ENCODE data around the gene DEK. TPM values are rescaled to one million over a fixed set of nuclear protein-coding genes. Genes with fewer than 3 reads are reported as not detected.

The DEK gene
- total RNA-seq, 1 experiment from 2014 or later = 204 TPM

GRCh38 chr6:18308070-18308735, 43.9 kb upstream of the DEK start:
- Mint-ChIP-seq H3K27ac (no peak overlapping the region), H3K36me3 (peaks cover 11% of the 10 kb centered on the region), H3K27me3 (ENCODE audit: low read depth) (no peaks in the 10 kb centered on the region), H3K4me3 (no peak overlapping the region), H3K4me1 (peaks cover 19% of the 10 kb centered on the region), H3K9me3 (peaks cover 22% of the 10 kb centered on the region)
- no peak for ATAC-seq
- CTCF ChIA-PET = interaction anchor here (1.4 to 1.5 kb wide), 2 partner anchors 22 to 195 kb away, joined by 3 to 4 read pairs; no protein-coding TSS in a partner anchor
- no peak for DNase-seq (ENCODE audit: low spot score)
- POLR2A ChIA-PET = no interaction called here
- no peak for TF ChIP-seq SOX15 (CRISPR knock-in tag; IDR thresholded peaks at IDR 0.05)
- no peak for TF ChIP-seq NR2C2 (CRISPR knock-in tag; IDR thresholded peaks at IDR 0.05)
- no peak for TF ChIP-seq SMAD4 (CRISPR knock-in tag; IDR thresholded peaks at IDR 0.05)
- TF ChIP-seq TEAD4 (CRISPR knock-in tag; IDR thresholded peaks at IDR 0.05) = no peak
- TF ChIP-seq ZNF532 (CRISPR knock-in tag; IDR thresholded peaks at IDR 0.05; ENCODE audit: borderline replicate concordance) = no peak
- TF ChIP-seq NFYB (CRISPR knock-in tag; conservative IDR thresholded peaks at IDR 0.05; ENCODE audit: low read depth) = no peak
- TF ChIP-seq ATF2 (CRISPR knock-in tag; IDR thresholded peaks at IDR 0.05; ENCODE audit: borderline replicate concordance, low read depth) = no peak
- TF ChIP-seq E2F4 (CRISPR knock-in tag; IDR thresholded peaks at IDR 0.05; ENCODE audit: borderline replicate concordance, low read depth) = no peak
- no peak for TF ChIP-seq RORB (CRISPR knock-in tag; IDR thresholded peaks at IDR 0.05)
- TF ChIP-seq ATF6 (CRISPR knock-in tag; IDR thresholded peaks at IDR 0.05) = no peak
- no peak for TF ChIP-seq ZNF396 (CRISPR knock-in tag; IDR thresholded peaks at IDR 0.05; ENCODE audit: borderline replicate concordance)
- no peak for TF ChIP-seq ERG (CRISPR knock-in tag; IDR thresholded peaks at IDR 0.05)
- TF ChIP-seq CTCF (IDR thresholded peaks at IDR 0.05) = no peak
- no peak for TF ChIP-seq ZNF512 (CRISPR knock-in tag; IDR thresholded peaks at IDR 0.05; ENCODE audit: borderline replicate concordance)
- no peak for TF ChIP-seq ARID4B (CRISPR knock-in tag; IDR thresholded peaks at IDR 0.05; ENCODE audit: borderline replicate concordance)
- TF ChIP-seq JUN (CRISPR knock-in tag; IDR thresholded peaks at IDR 0.05) = no peak
- TF ChIP-seq TCF7 (CRISPR knock-in tag; IDR thresholded peaks at IDR 0.05; ENCODE audit: low read depth) = no peak
